K562 (cell line): ENCODE results near the gene MDC1. TPM values are rescaled to one million over a fixed set of nuclear protein-coding genes. Genes with fewer than 3 reads are reported as not detected.

ENCODE experiments used
- ATF7 ChIP-seq: fragments of 450-650 bp; IDR thresholded peaks from 2 replicates; pipeline ENCODE4 v1.7.1; 2014; ENCODE audit warnings: mild to moderate bottlenecking, moderate library complexity
- CHD2 ChIP-seq: IDR thresholded peaks from 2 replicates; pipeline ENCODE4 v1.6.1; 2011; ENCODE audit warnings: low read depth, low read length
- CREM ChIP-seq: IDR thresholded peaks from 2 replicates; pipeline ENCODE4 v1.6.1; 2014; ENCODE audit warnings: antibody characterized with exemption, low read depth
- CXXC5 ChIP-seq: fragments of 250-450 bp; sonication (Bioruptor Pico); IDR thresholded peaks from 2 replicates; pipeline ENCODE4 v1.8.0; 2022; ENCODE audit warnings: inconsistent platforms, mild to moderate bottlenecking, moderate library complexity
- DIDO1 ChIP-seq: fragments of 450-650 bp; IDR thresholded peaks from 2 replicates; pipeline ENCODE4 v1.6.1; 2016; ENCODE audit warnings: low read depth, missing biosample characterization, missing genetic modification characterization
- ELK3 ChIP-seq: fragments of 450-650 bp; formaldehyde crosslinking; IDR thresholded peaks from 2 replicates; pipeline ENCODE4 v1.4.0; 2020; ENCODE audit warnings: mild to moderate bottlenecking
- ETV1 ChIP-seq: fragments of 450-650 bp; conservative IDR thresholded peaks from 2 replicates; pipeline ENCODE4 v1.6.1; 2016; ENCODE audit warnings: missing genetic modification characterization, control low read depth, low read depth, missing compliant biosample characterization
- GTF2F1 ChIP-seq: IDR thresholded peaks from 2 replicates; pipeline ENCODE4 v1.6.1; 2011; ENCODE audit warnings: low read depth, low read length, improper control_type of control experiment
- HDGF ChIP-seq: fragments of 450-650 bp; IDR thresholded peaks from 2 replicates; pipeline ENCODE4 v1.6.1; 2016
- HMG20B ChIP-seq: fragments of 250-450 bp; sonication (Bioruptor Pico); IDR thresholded peaks from 2 replicates; pipeline ENCODE4 v1.5.0; 2021; ENCODE audit warnings: mild to moderate bottlenecking
- ILF3 ChIP-seq: fragments of 450-650 bp; IDR thresholded peaks from 2 replicates; pipeline ENCODE4 v1.6.1; 2018; ENCODE audit warnings: antibody characterized with exemption, mild to moderate bottlenecking, moderate library complexity, borderline replicate concordance
- NR2F6 ChIP-seq: fragments of 450-650 bp; formaldehyde crosslinking; IDR thresholded peaks from 2 replicates; pipeline ENCODE4 v1.4.0; 2020; ENCODE audit warnings: mild to moderate bottlenecking
- PHB2 ChIP-seq: fragments of 450-650 bp; IDR thresholded peaks from 2 replicates; pipeline ENCODE4 v1.6.1; 2017; ENCODE audit warnings: low read depth
- PKNOX1 ChIP-seq: fragments of 450-650 bp; IDR thresholded peaks from 2 replicates; pipeline ENCODE4 v1.6.1; 2016
- PPARD ChIP-seq: fragments of 250-450 bp; sonication (Bioruptor Pico); IDR thresholded peaks from 2 replicates; pipeline ENCODE4 v1.8.0; 2022; ENCODE audit warnings: inconsistent platforms, mild to moderate bottlenecking, moderate library complexity
- RB1 ChIP-seq: fragments of 450-650 bp; IDR thresholded peaks from 2 replicates; pipeline ENCODE4 v1.6.1; 2017; ENCODE audit warnings: low read depth, mild to moderate bottlenecking
- RBM22 ChIP-seq: fragments of 200-400 bp; formaldehyde crosslinking; IDR thresholded peaks from 2 replicates; pipeline ENCODE4 v1.6.1; 2018; ENCODE audit warnings: low read length, low read depth; ENCODE audit not compliant: poor library complexity, severe bottlenecking
- RUNX1 ChIP-seq: sonication (generic); IDR thresholded peaks from 2 replicates; pipeline ENCODE4 v1.6.1; 2016; ENCODE audit warnings: antibody characterized with exemption, low read depth
- TAF9B ChIP-seq: fragments of 450-650 bp; IDR thresholded peaks from 2 replicates; pipeline ENCODE4 v1.6.1; 2018; ENCODE audit warnings: mild to moderate bottlenecking; ENCODE audit not compliant: partially characterized antibody
- TEAD1 ChIP-seq, 2 experiments: fragments of 450-650 bp in 1 of 2; sonication (generic) in 1 of 2; formaldehyde crosslinking; IDR thresholded peaks; 2 replicates each; pipeline versions ENCODE4 v1.4.0 to v1.8.0; 2020 to 2022; ENCODE audit warnings: mild to moderate bottlenecking in 2 of 2, missing genetic modification reagents in 1 of 2
- UBTF ChIP-seq, 2 experiments: IDR thresholded peaks; 2 replicates each; pipeline ENCODE4 v1.6.1; 2012; ENCODE audit warnings: improper control_type of control experiment in 2 of 2, low read depth in 2 of 2, low read length in 2 of 2, borderline replicate concordance in 1 of 2
- ZBTB7A ChIP-seq: IDR thresholded peaks from 2 replicates; pipeline ENCODE4 v1.6.1; 2011; ENCODE audit warnings: low read depth, mild to moderate bottlenecking, low read length, moderate library complexity, borderline replicate concordance; ENCODE audit not compliant: control insufficient read depth
- ZC3H11A ChIP-seq: IDR thresholded peaks from 2 replicates; pipeline ENCODE4 v1.6.1; 2012; ENCODE audit warnings: low read depth, low read length, improper control_type of control experiment
- ZFPM2 ChIP-seq: fragments of 250-450 bp; sonication (Bioruptor Pico); IDR thresholded peaks from 2 replicates; pipeline ENCODE4 v1.5.1; 2022; ENCODE audit warnings: mild to moderate bottlenecking
- ZNF133 ChIP-seq: fragments of 250-450 bp; sonication (Bioruptor Pico); IDR thresholded peaks from 2 replicates; pipeline ENCODE4 v1.4.0; 2020; ENCODE audit warnings: mild to moderate bottlenecking
- ZNF197 ChIP-seq: fragments of 200-800 bp; sonication (Bioruptor generic); IDR thresholded peaks from 2 replicates; pipeline ENCODE4 v1.6.1; 2016; ENCODE audit warnings: low read depth, missing genetic modification characterization, missing compliant biosample characterization
- ZNF212 ChIP-seq: fragments of 450-650 bp; formaldehyde crosslinking; IDR thresholded peaks from 2 replicates; pipeline ENCODE4 v1.4.0; 2020; ENCODE audit warnings: mild to moderate bottlenecking
- polyA plus RNA-seq, 8 experiments: library from polyadenylated mRNA; depleted of rRNA in 4 of 8; stranded (reverse) in 5 of 8; unstranded in 3 of 8; fragments of >200 nt; fragmentation: Nextera tagmentation in 2 of 8; fragmentation: Illumina TruSeq in 1 of 8; extraction: Ambion mirVana in 2 of 8; extraction: Trizol in 1 of 8; gene quantifications; 2 replicates each; pipeline versions ENCODE4 v1.2.1 to v1.2.3, GENCODE V29; 2011 to 2014; ENCODE audit warnings: inconsistent platforms in 1 of 8, missing spikeins in 1 of 8
- total RNA-seq, 7 experiments: library from RNA; depleted of rRNA in 6 of 7; stranded (reverse); fragments of >200 nt in 6 of 7; fragmentation: Illumina TruSeq in 2 of 7; extraction: Trizol in 2 of 7; gene quantifications; 2 replicates each; pipeline versions ENCODE4 v1.2.1 to v1.2.3, GENCODE V29; 2011 to 2021; ENCODE audit warnings: low replicate concordance in 1 of 7

MDC1 gene
- total and polyA plus RNA-seq, 9 of the 15 experiments (the other 6 are each of a cell fraction or from before 2014, with no cell fraction given) = 8.2 to 114 (median 20.0) TPM

- TF ChIP-seq TAF9B = no peak
- TF ChIP-seq GTF2F1 = no peak
- TF ChIP-seq ZC3H11A = no peak
- 0 out of 2 replicates have a peak, but pooled peaks have one; percentile 24 for TF ChIP-seq CHD2
- TF ChIP-seq RBM22 = no peak
- TF ChIP-seq ETV1 (tag) = 0 out of 2 replicates have a peak, but pooled peaks have one; percentile 21
- no peak for TF ChIP-seq ZNF197 (CRISPR knock-in tag)
- TF ChIP-seq RB1 = peak; percentile 35; the same call in 1 of the 2 replicates
- TF ChIP-seq CREM = 0 out of 2 replicates have a peak, but pooled peaks have one; percentile 22
- peak; percentile 72; the same call in 1 of the 2 replicates for TF ChIP-seq ZBTB7A
- no peak for TF ChIP-seq HMG20B (CRISPR knock-in tag)
- 0 out of 2 replicates have a peak, but pooled peaks have one; percentile 18 for TF ChIP-seq PHB2
- TF ChIP-seq NR2F6 = no peak
- no peak for TF ChIP-seq PPARD (CRISPR knock-in tag)
- no peak for TF ChIP-seq UBTF (IDR thresholded peaks at IDR 0.05; ENCODE audit: borderline replicate concordance in 1 of 2, low read depth in 2 of 2, low read length in 2 of 2)
- no peak for TF ChIP-seq ZNF133
- no peak for TF ChIP-seq PKNOX1
- no peak for TF ChIP-seq ELK3
- no peak for TF ChIP-seq RUNX1
- peak in 1 of 2 experiments; percentile 46; a peak in 1 of 4 replicates for TF ChIP-seq TEAD1 (CRISPR knock-in tag; IDR thresholded peaks at IDR 0.05)
- no peak; the same call in 1 of the 2 replicates for TF ChIP-seq DIDO1
- TF ChIP-seq CXXC5 (CRISPR knock-in tag) = 0 out of 2 replicates have a peak, but pooled peaks have one; percentile 9
- peak; percentile 35 for TF ChIP-seq HDGF
- no peak for TF ChIP-seq ILF3
- peak; percentile 39; the same call in 1 of the 2 replicates for TF ChIP-seq ATF7
- no peak for TF ChIP-seq ZFPM2 (CRISPR knock-in tag)
- TF ChIP-seq ZNF212 = no peak
Measured at GRCh38 chr6:30684386-30685156, 32.5 kb downstream of the MDC1 start (continued).
